Retinal pigment epithelial cell (primary cell): ENCODE data around the gene MISP3.
A peak's percentile ranks its signal among the peaks of the same experiment; 100 is the strongest.

Experiments
- DNase-seq: peaks from one replicate; pipeline ENCODE4 v3.0.0-alpha.2; 2010; ENCODE audit warnings: low read depth
- H3K4me3 ChIP-seq: 2 replicates; pipeline ENCODE4 v1.5.1; 2011; ENCODE audit warnings: mild to moderate bottlenecking, low read length, control low read depth, moderate library complexity
- TF ChIP-seq, protein P1 (sequence below): conservative IDR thresholded peaks from 2 replicates; pipeline ENCODE4 v1.5.1; 2011; ENCODE audit warnings: low read depth, low read length, control low read depth, inconsistent platforms

Gene MISP3

DNA sequence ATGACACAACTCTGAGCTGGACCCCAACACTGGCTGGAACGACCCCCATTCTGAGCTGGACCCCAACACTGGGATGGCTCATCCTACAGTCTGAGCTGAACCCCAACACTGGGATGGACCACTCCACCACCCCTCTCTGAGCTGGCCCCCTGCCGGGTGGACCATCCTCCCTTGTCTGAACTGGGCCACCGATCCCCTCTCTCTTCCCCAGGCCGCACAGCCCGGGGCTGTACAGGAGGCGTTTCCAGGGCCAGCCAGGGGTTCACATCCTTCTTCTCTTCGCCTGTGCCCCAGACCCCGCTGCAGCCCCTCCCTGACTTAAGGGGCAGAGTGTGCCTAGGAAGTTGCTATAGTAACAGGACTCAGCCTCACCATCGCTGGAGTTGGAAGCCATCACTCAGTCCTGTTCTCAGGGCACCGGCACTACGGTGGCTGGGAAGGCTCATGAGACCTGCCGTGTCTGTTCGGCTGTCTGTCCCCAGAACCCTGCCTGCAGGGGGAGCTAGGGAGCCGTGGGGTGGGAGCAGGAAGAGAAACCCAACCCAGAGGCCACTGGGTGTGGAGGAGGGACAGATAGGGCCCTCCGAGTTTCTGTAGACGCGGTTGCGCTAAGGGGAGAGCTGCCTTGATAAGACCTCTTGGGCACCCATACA lies 41.3 kb downstream of the MISP3 start:
- DNase-seq: no peak
- no peak overlapping the region for H3K4me3 ChIP-seq
- TF ChIP-seq, protein P1, sequence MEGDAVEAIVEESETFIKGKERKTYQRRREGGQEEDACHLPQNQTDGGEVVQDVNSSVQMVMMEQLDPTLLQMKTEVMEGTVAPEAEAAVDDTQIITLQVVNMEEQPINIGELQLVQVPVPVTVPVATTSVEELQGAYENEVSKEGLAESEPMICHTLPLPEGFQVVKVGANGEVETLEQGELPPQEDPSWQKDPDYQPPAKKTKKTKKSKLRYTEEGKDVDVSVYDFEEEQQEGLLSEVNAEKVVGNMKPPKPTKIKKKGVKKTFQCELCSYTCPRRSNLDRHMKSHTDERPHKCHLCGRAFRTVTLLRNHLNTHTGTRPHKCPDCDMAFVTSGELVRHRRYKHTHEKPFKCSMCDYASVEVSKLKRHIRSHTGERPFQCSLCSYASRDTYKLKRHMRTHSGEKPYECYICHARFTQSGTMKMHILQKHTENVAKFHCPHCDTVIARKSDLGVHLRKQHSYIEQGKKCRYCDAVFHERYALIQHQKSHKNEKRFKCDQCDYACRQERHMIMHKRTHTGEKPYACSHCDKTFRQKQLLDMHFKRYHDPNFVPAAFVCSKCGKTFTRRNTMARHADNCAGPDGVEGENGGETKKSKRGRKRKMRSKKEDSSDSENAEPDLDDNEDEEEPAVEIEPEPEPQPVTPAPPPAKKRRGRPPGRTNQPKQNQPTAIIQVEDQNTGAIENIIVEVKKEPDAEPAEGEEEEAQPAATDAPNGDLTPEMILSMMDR: peak; percentile 33

DNA sequence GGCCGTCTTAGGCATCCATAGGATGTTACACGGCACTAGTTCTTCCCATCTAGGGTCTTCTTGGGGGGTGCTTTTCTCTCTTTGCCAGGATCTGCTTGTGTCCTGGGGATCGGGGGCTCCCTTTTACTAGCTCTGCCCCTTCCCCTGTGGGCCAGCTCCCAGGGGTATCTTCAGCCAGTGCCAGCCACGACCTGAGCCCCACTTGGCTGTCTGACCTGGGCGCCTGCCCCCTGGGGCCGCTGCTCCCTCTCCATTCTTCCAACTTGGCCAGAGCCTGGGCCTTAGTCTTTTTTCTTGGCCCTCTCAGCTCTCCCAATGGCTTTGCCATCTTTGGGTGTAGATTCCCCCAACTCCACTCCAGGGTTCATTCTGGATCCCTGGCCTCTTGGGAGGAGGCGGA lies 41.9 kb downstream of the MISP3 start:
- H3K4me3 ChIP-seq: no peak overlapping the region
- TF ChIP-seq, protein P1: no peak
- DNase-seq: no peak

DNA sequence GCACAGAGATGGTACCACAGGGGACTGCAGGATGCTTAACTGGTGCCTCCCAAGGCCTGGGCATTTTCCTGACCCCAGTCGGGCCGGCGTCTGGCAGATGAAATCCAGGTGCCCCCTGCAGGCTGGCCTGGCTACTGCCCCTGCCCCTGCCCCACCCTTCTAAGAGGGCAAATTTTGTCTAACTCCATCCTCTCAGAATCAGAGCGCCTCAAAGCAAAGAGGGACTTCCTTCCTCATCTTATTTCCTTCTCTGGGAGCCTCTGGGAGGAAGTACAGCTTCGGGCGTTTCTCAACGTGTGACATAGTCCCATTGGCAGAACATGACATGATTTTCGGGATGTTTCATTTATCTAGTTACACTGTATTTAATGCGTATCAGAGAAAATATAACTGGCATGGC lies 42.3 kb downstream of the MISP3 start:
- no peak for DNase-seq
- TF ChIP-seq, protein P1: peak; percentile 59
- H3K4me3 ChIP-seq: no peak overlapping the region

DNA sequence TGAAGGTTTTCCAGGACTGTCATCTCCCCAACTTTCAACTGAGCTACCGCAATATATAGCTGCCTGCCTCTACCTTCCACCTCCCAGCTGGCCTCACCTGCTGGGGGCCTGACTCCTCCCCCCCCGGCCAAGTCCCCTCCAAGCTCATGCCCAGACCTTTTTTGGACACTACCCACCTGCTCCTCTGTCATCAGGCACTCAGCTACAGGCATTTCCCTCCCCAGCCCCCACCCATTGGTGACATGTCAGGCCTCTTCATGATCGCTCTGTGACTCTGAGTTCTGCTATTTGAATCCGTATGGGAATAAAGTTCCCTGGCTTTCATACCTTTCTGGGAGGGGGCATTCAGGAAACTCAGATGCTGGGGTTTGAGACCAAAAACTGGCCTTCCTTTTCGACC lies 43.2 kb downstream of the MISP3 start:
- TF ChIP-seq, protein P1: no peak
- no peak overlapping the region for H3K4me3 ChIP-seq
- no peak for DNase-seq

DNA sequence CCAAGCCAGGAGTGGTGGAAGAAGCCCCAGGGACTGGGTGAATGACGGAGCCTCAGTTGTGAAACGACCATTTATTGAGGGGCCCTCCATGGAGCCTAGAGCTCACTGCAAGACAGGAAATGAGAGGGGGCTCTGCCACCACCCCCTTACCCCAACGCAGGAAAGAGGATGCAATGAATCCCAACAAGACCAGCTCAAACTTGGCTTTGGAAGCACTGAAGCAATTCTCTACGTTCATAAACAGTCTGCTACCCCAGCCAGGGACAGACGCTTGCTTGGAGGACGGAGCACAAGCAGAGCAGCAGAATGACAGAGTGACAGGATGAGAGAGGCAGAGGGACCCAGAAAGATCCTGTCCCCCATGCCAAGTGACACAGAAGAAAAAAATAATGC lies 43.9 kb downstream of the MISP3 start:
- TF ChIP-seq, protein P1: no peak
- DNase-seq: no peak
- H3K4me3 ChIP-seq: peak overlapping the region; percentile 75

DNA sequence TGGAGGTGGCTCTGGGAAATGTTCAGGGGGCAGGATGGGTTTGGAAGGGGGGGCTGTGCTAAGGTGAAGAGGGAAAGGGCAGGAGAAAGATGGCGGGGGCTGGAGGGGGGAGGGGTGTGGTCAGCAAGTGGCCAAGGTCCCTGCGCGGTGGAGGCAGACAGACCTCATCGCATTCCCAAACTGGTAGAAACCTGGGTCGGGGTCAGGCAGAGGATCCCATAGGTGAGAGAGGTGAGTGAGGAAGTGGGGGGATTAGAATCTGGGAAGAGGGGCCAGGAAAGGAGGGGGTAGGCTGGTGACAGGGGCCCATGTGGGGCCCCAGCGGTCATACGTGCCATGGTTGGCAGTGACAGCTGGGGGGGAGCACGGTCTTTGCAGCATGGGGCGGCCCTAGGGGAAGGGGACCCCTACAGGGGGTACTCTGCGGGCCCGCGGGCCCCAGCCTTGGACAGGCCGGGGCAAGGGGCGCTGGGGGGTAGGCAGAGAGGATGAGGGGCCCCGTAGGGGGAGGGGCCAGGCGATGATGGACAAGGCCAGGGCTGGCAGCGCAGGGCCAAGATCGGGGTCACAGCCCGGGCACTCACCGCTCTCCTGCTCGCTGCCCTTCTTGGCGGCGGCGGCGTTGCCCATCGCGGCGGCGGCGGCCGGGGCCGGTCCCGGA lies 44.5 kb downstream of the MISP3 start:
- H3K4me3 ChIP-seq: peak overlapping the region; percentile 75
- no peak for DNase-seq
- TF ChIP-seq, protein P1: no peak

DNA sequence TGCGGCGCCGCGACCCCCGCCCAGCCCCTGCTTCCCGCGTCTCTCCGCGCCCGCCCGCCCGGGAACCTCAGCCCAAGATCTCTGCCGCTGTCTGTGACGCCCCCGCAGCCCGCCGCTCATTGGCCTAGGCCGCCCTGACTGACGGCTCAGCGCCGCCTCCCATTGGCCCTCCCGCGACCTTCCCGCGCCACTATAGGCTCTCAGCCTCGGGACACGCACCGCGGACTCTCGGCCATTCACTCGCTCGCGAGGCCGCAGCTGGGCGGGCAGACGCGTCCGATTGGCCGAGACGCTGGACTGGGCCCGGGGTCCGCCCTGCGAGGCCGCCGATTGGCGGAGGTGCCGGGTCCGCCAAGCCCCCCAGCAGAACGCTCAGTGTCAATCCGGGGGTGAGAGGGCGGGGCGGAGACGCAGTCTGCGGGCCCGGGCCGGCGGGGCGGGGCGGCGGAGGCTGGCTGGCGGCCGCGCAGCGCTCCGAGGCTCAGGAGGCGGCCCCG lies 45.1 kb downstream of the MISP3 start, which contains the start of gene PRKACA:
Gene PRKACA (minus strand): TSS at position 95 of the 497 bp plus-strand sequence. CDS start 215 bp downstream, outside the sequence.
- peak; percentile 97 for DNase-seq
- peak within 1 kb of the TSS; percentile 75 for H3K4me3 ChIP-seq
- TF ChIP-seq, protein P1: no peak
